OCI-LY3 (cell line): ENCODE data around the gene ACTL6B.

ENCODE experiments used
- H2AFZ ChIP-seq: fragments of 200-600, 300-600 bp; shearing (Covaris generic); 2 replicates; pipeline ENCODE4 v1.6.0; 2014; ENCODE audit warnings: antibody characterized with exemption, low read depth, low read length
- H3K27ac ChIP-seq: fragments of 200-600, 300-600 bp; sonication (generic); 2 replicates; pipeline ENCODE4 v1.5.1; 2014; ENCODE audit warnings: mild to moderate bottlenecking, low read length, moderate library complexity, mixed read lengths
- H3K27me3 ChIP-seq: fragments of 200-600, 300-600 bp; sonication (generic); 2 replicates; pipeline ENCODE4 v1.6.1; 2014; ENCODE audit warnings: low read depth, low read length, mixed read lengths
- H3K36me3 ChIP-seq: fragments of 200-600, 300-600 bp; sonication (generic); replicated peaks from 2 replicates; pipeline ENCODE3; 2014; ENCODE audit warnings: low read depth, low read length, mixed read lengths
- H3K4me1 ChIP-seq: fragments of 300-600, 200-600 bp; sonication (generic); 2 replicates; pipeline ENCODE4 v1.6.1; 2014; ENCODE audit warnings: low read length, mixed read lengths
- H3K4me2 ChIP-seq: fragments of 200-600, 300-600 bp; sonication (generic); 2 replicates; pipeline ENCODE4 v1.6.1; 2014; ENCODE audit warnings: low read length, mixed read lengths
- H3K4me3 ChIP-seq: fragments of 300-600, 200-600 bp; sonication (generic); 2 replicates; pipeline ENCODE4 v1.5.1; 2014; ENCODE audit warnings: antibody characterized with exemption, mild to moderate bottlenecking, low read length, moderate library complexity
- H3K79me2 ChIP-seq: fragments of 300-600, 200-600 bp; shearing (Covaris generic); 2 replicates; pipeline ENCODE4 v1.6.1; 2014; ENCODE audit warnings: mild to moderate bottlenecking, low read length, mixed read lengths
- H3K9ac ChIP-seq: fragments of 300-600, 200-600 bp; shearing (Covaris generic); 2 replicates; pipeline ENCODE4 v1.6.0; 2014; ENCODE audit warnings: mild to moderate bottlenecking, low read length, moderate library complexity
- H3K9me3 ChIP-seq: fragments of 200-600, 300-600 bp; shearing (Covaris generic); 2 replicates; pipeline ENCODE4 v1.6.1; 2014; ENCODE audit warnings: low read length, mixed read lengths; ENCODE audit not compliant: insufficient read depth
- H4K20me1 ChIP-seq: fragments of 200-600, 300-600 bp; sonication (generic); 2 replicates; pipeline ENCODE4 v1.6.1; 2016; ENCODE audit warnings: low read length, mixed read lengths; ENCODE audit not compliant: insufficient read depth
- CTCF ChIP-seq: fragments of 200-600, 300-600 bp; sonication (generic); IDR thresholded peaks from 2 replicates; pipeline ENCODE4 v1.5.1; 2014; ENCODE audit warnings: antibody characterized with exemption, low read length, low read depth
- EZH2phosphoT487 ChIP-seq: fragments of 200-600 bp; shearing (Covaris generic); IDR thresholded peaks from 2 replicates; pipeline ENCODE4 v1.6.1; 2018; ENCODE audit warnings: antibody characterized with exemption, mixed run types, low read depth

The ACTL6B gene

GRCh38 chr7:100612730-100613390, 43.4 kb downstream of the ACTL6B start:
- H3K9ac ChIP-seq, result peak overlapping the region; percentile 65
- H3K79me2 ChIP-seq, result no peaks in the 10 kb centered on the region
- H3K27me3 ChIP-seq, result no peaks in the 10 kb centered on the region
- peak overlapping the region; percentile 92 for H3K4me2 ChIP-seq
- TF ChIP-seq EZH2phosphoT487 (no peak), CTCF (peak; percentile 26)
- no peak overlapping the region for H2AFZ ChIP-seq
- no peaks in the 10 kb centered on the region for H4K20me1 ChIP-seq
- H3K9me3 ChIP-seq, result no peaks in the 10 kb centered on the region
- peak overlapping the region; percentile 84 for H3K4me3 ChIP-seq
- no peaks in the 10 kb centered on the region for H3K36me3 ChIP-seq
- no peak overlapping the region for H3K27ac ChIP-seq
- H3K4me1 ChIP-seq, result peaks cover 9% of the 10 kb centered on the region; the same call in 1 of the 2 replicates

GRCh38 chr7:100611983-100612729, 44.1 kb downstream of the ACTL6B start, which contains the start of gene MOSPD3:
TSS of gene MOSPD3 (plus strand) at chr7:100612540. CDS start at chr7:100612792, 252 bp downstream.
- H2AFZ ChIP-seq, result peak within 1 kb of the TSS; percentile 86
- H4K20me1 ChIP-seq, result no peaks in the 10 kb centered on the region
- peak within 1 kb of the TSS; percentile 68 for H3K9ac ChIP-seq
- peak within 1 kb of the TSS; percentile 92 for H3K4me2 ChIP-seq
- no peaks in the 10 kb centered on the region for H3K36me3 ChIP-seq
- H3K4me3 ChIP-seq, result peak within 1 kb of the TSS; percentile 84
- peak within 1 kb of the TSS; percentile 72 for H3K27ac ChIP-seq
- no peaks in the 10 kb centered on the region for H3K9me3 ChIP-seq
- H3K79me2 ChIP-seq, result no peaks in the 10 kb centered on the region
- H3K4me1 ChIP-seq, result peaks cover 9% of the 10 kb centered on the region; the same call in 1 of the 2 replicates
- TF ChIP-seq CTCF (no peak), EZH2phosphoT487 (no peak)
- H3K27me3 ChIP-seq, result no peaks in the 10 kb centered on the region

- no peak overlapping the region for H2AFZ ChIP-seq
- H3K79me2 ChIP-seq, result no peaks in the 10 kb centered on the region
- no peak overlapping the region for H3K9ac ChIP-seq
- no peak for TF ChIP-seq CTCF
- TF ChIP-seq EZH2phosphoT487, result no peak
- H3K27me3 ChIP-seq, result no peaks in the 10 kb centered on the region
- H3K4me2 ChIP-seq, result no peak overlapping the region
- H3K27ac ChIP-seq, result no peak overlapping the region
- no peaks in the 10 kb centered on the region for H4K20me1 ChIP-seq
- no peak overlapping the region for H3K4me3 ChIP-seq
- no peaks in the 10 kb centered on the region for H3K36me3 ChIP-seq
- H3K9me3 ChIP-seq, result no peaks in the 10 kb centered on the region
- H3K4me1 ChIP-seq, result peaks cover 12% of the 10 kb centered on the region; the same call in 1 of the 2 replicates
These were observed 46.3 kb downstream of the ACTL6B start for GRCh38 chr7:100609958-100610357.

GRCh38 chr7:100607111-100607510, 49.1 kb downstream of the ACTL6B start:
- H4K20me1 ChIP-seq, result no peaks in the 10 kb centered on the region
- H3K27me3 ChIP-seq, result no peaks in the 10 kb centered on the region
- no peaks in the 10 kb centered on the region for H3K79me2 ChIP-seq
- TF ChIP-seq CTCF, result no peak
- TF ChIP-seq EZH2phosphoT487, result no peak
- no peak overlapping the region for H3K9ac ChIP-seq
- H2AFZ ChIP-seq, result no peak overlapping the region
- no peak overlapping the region for H3K27ac ChIP-seq
- H3K4me2 ChIP-seq, result no peak overlapping the region
- H3K9me3 ChIP-seq, result no peaks in the 10 kb centered on the region
- H3K4me3 ChIP-seq, result no peak overlapping the region
- peaks cover 10% of the 10 kb centered on the region; the same call in 1 of the 2 replicates for H3K4me1 ChIP-seq
- H3K36me3 ChIP-seq, result no peaks in the 10 kb centered on the region
